Measurements from ENCODE around the gene CTNNA1.

- no peak for TF ChIP-seq ZNF274 (IDR thresholded peaks at IDR 0.05; ENCODE audit: low read depth, low read length)
- no peak for TF ChIP-seq SUZ12 (IDR thresholded peaks at IDR 0.05; ENCODE audit: extremely low read depth, insufficient read depth, insufficient read length)
- TF ChIP-seq YY1 (IDR thresholded peaks at IDR 0.05; ENCODE audit: insufficient read depth, insufficient read length) = no peak
Observed at GRCh38 chr5:138927544-138927943, 174.3 kb downstream of the CTNNA1 start.
